GM23338 (cell line): ENCODE measurements around the gene RBM3.

Source experiments
- CREB1 ChIP-seq: fragments of 250-450 bp; sonication (Bioruptor Pico); IDR thresholded peaks from 2 replicates; pipeline ENCODE4 v1.5.0; 2020; ENCODE audit warnings: low read depth, mild to moderate bottlenecking, moderate library complexity
- CTCF ChIP-seq, 2 experiments: fragments of 200-600 bp in 1 of 2; sonication (generic) in 1 of 2; conservative IDR thresholded peaks; 2 replicates each; pipeline versions ENCODE4 v1.5.1 to v1.6.1; 2016 to 2017; ENCODE audit warnings: antibody characterized with exemption in 2 of 2, low read depth in 2 of 2, mild to moderate bottlenecking in 2 of 2, moderate library complexity in 1 of 2
- ETS1 ChIP-seq: IDR thresholded peaks from 2 replicates; pipeline ENCODE4 v1.6.1; 2016; ENCODE audit warnings: antibody characterized with exemption
- EZH2 ChIP-seq: fragments of 200-600 bp; sonication (generic); IDR thresholded peaks from one replicate; pipeline ENCODE4 v1.8.0; 2017; ENCODE audit warnings: antibody characterized with exemption, mild to moderate bottlenecking, low read depth; ENCODE audit not compliant: unreplicated experiment
- EZH2phosphoT487 ChIP-seq: fragments of 200-600 bp; sonication (generic); IDR thresholded peaks from one replicate; pipeline ENCODE4 v1.8.1; 2018; ENCODE audit warnings: antibody characterized with exemption; ENCODE audit not compliant: unreplicated experiment
- JUNB ChIP-seq: IDR thresholded peaks from one replicate; pipeline ENCODE4 v1.6.1; 2016; ENCODE audit warnings: antibody characterized with exemption; ENCODE audit not compliant: unreplicated experiment
- NANOG ChIP-seq: IDR thresholded peaks from 2 replicates; pipeline ENCODE4 v1.6.1; 2016; ENCODE audit warnings: antibody characterized with exemption, borderline replicate concordance
- POLR2AphosphoS5 ChIP-seq: IDR thresholded peaks from 2 replicates; pipeline ENCODE4 v1.6.1; 2016; ENCODE audit warnings: antibody characterized with exemption, low read depth
- ZNF114 ChIP-seq: fragments of 250-450 bp; sonication (Bioruptor Pico); IDR thresholded peaks from 2 replicates; pipeline ENCODE4 v1.5.0; 2020; ENCODE audit warnings: mild to moderate bottlenecking, moderate library complexity
- ZNF331 ChIP-seq: fragments of 250-450 bp; sonication (Bioruptor Pico); IDR thresholded peaks from 2 replicates; pipeline ENCODE4 v1.5.0; 2020; ENCODE audit warnings: low read depth, mild to moderate bottlenecking, moderate library complexity
- ZNF462 ChIP-seq: fragments of 250-450 bp; sonication (Bioruptor Pico); IDR thresholded peaks from 2 replicates; pipeline ENCODE4 v1.5.0; 2020; ENCODE audit warnings: mild to moderate bottlenecking, moderate library complexity
- TF ChIP-seq, protein P1 (sequence below): IDR thresholded peaks from one replicate; pipeline ENCODE4 v1.6.1; 2018; ENCODE audit warnings: antibody characterized with exemption; ENCODE audit not compliant: unreplicated experiment

- TF ChIP-seq CTCF (conservative IDR thresholded peaks at IDR 0.05; ENCODE audit: low read depth in 2 of 2) (no peak), EZH2phosphoT487 (no peak), POLR2AphosphoS5 (no peak), EZH2 (no peak), CREB1 (CRISPR knock-in tag) (no peak), ZNF331 (CRISPR knock-in tag) (no peak), NANOG (no peak), ETS1 (no peak), ZNF462 (no peak), JUNB (no peak), ZNF114 (CRISPR knock-in tag) (no peak)
- TF ChIP-seq, protein P1, sequence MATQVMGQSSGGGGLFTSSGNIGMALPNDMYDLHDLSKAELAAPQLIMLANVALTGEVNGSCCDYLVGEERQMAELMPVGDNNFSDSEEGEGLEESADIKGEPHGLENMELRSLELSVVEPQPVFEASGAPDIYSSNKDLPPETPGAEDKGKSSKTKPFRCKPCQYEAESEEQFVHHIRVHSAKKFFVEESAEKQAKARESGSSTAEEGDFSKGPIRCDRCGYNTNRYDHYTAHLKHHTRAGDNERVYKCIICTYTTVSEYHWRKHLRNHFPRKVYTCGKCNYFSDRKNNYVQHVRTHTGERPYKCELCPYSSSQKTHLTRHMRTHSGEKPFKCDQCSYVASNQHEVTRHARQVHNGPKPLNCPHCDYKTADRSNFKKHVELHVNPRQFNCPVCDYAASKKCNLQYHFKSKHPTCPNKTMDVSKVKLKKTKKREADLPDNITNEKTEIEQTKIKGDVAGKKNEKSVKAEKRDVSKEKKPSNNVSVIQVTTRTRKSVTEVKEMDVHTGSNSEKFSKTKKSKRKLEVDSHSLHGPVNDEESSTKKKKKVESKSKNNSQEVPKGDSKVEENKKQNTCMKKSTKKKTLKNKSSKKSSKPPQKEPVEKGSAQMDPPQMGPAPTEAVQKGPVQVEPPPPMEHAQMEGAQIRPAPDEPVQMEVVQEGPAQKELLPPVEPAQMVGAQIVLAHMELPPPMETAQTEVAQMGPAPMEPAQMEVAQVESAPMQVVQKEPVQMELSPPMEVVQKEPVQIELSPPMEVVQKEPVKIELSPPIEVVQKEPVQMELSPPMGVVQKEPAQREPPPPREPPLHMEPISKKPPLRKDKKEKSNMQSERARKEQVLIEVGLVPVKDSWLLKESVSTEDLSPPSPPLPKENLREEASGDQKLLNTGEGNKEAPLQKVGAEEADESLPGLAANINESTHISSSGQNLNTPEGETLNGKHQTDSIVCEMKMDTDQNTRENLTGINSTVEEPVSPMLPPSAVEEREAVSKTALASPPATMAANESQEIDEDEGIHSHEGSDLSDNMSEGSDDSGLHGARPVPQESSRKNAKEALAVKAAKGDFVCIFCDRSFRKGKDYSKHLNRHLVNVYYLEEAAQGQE, result no peak
These were observed 43.5 kb downstream of the RBM3 start for GRCh38 chrX:48617542-48618340.
